Inflammatory macrophage (primary cell): Measurements from ENCODE around the gene GPAT3.

ENCODE experiments used
- DNase-seq, 2 donors: peaks; one replicate each; pipeline ENCODE4 v3.0.0-alpha.2; 2020 to 2022

Gene GPAT3

DNA sequence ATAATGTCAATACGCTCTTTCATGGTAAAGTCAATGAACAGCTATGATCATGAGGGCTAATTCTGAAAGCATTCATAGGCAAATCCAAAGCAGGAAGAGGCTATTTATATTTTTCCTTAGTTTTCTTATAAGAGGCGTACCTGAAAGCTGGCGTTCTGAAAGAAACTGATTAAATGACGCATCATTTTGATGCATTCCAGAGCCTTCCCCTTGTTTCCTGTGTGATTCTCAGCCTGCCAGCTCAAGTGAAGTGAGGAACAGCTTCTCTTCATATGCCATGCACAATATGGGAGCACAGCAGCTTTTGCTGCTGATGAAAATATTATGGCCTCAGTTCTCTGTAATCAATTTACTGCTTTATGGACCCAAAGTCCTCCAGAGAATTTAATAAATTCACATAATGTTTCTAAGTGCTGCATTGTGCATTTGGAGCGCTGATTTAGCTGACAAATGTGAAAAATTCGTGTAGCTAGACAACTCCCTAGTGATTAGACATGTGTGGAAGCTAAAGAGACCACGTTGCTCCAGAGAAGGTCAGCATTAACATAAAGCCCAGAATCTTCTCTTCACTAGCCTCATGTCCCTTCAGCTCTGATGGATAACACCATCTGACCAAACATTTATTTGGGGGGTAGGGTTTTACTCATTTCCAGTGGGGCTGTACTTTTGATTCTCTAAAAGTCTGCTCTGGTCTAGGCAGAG lies 110.8 kb downstream of the GPAT3 start:
- no peak for DNase-seq

DNA sequence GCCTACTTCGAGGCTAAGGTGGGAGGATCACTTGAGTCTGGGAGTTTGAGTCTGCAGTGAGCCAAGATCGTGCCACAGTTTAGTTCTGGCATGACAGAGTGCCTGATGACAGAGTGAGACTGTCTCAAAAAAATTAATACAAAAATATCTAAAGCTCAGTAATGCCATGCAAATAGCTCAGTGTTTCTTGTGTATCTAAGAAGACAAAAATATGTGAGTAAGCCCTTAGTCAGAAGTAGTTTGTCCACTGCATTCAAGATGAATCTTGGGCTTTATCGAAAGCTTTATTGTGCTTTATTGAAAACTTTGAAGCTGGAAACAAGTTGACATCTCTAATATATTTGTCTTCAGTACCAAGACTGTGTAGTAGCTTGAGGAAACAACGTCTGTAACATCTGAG lies 115.9 kb downstream of the GPAT3 start:
- no peak for DNase-seq
